ENCODE measurements around the gene C3orf70. TPM values are rescaled to one million over a fixed set of nuclear protein-coding genes. Genes with fewer than 3 reads are reported as not detected.

Gene C3orf70
- total and polyA plus RNA-seq, 2 of the 8 experiments (the other 6 are each of a cell fraction or from before 2014, with no cell fraction given) = 1.7 to 2.0 TPM

- no peaks in the 10 kb centered on the region for H3K27me3 ChIP-seq (replicated peaks in 1 of 4; ENCODE audit: control insufficient read depth in 3 of 4, extremely low read depth in 1 of 4, insufficient read depth in 3 of 4, low read length in 3 of 4)
- no peaks in the 10 kb centered on the region for H3K23me2 ChIP-seq (ENCODE audit: low read depth, low read length)
- H3K9me3 ChIP-seq (ENCODE audit: insufficient read depth in 2 of 2, low read depth in 1 of 2, low read length in 1 of 2) = no peaks in the 10 kb centered on the region
- no peak overlapping the region for H3K18ac ChIP-seq (ENCODE audit: extremely low read depth, low read length)
- H3K4me2 ChIP-seq (ENCODE audit: insufficient read depth in 1 of 2, low read depth in 2 of 2, low read length in 2 of 2) = no peak overlapping the region
- POLR2A ChIA-PET (ENCODE audit: partially characterized antibody) = interaction anchor here (1.1 kb wide), 1 partner anchor 10 kb away, joined by 3 read pairs; no protein-coding TSS in a partner anchor
- H2AK5ac ChIP-seq (ENCODE audit: low read depth, low read length) = no peak overlapping the region
- DNase-seq (ENCODE audit: low read depth in 1 of 2, low spot score in 2 of 2) (no peak), FAIRE-seq (no peak)
- no peak overlapping the region for H3K23ac ChIP-seq (ENCODE audit: insufficient read length)
- H2BK12ac ChIP-seq (ENCODE audit: low read depth, low read length) = no peak overlapping the region
- no peak overlapping the region for H3K9ac ChIP-seq (replicated peaks in 1 of 4; ENCODE audit: extremely low read depth in 1 of 4, low read depth in 3 of 4, low read length in 3 of 4)
- H3K4me3 ChIP-seq (ENCODE audit: extremely low read depth in 1 of 4, insufficient read depth in 2 of 4, low read depth in 3 of 4, low read length in 4 of 4) = no peak overlapping the region
- WGBS, 2 experiments (ENCODE audit: extremely low coverage in 1 of 2, insufficient coverage in 1 of 2, insufficient read length in 1 of 2, insufficient replicate concordance in 2 of 2, low coverage in 1 of 2, low lambda C conversion rate in 2 of 2, missing lambda C conversion rate in 1 of 2) = 95% methylated on average over 3 of the region's 3 CpGs; no CpG with 5 or more reads in 1 of the 2 experiments
- H4K91ac ChIP-seq (replicated peaks; ENCODE audit: insufficient read length, low read length) = no peak overlapping the region
- no peaks in the 10 kb centered on the region for H3K4me1 ChIP-seq (replicated peaks in 1 of 4; ENCODE audit: control insufficient read depth in 3 of 4, insufficient read depth in 4 of 4, low read length in 3 of 4)
- H3K36me3 ChIP-seq (ENCODE audit: control insufficient read depth in 2 of 4, insufficient read depth in 4 of 4, low read length in 3 of 4) = peaks cover 0 to 2% (median 0%) of the 10 kb centered on the region in 4 experiments; a peak in 1 of 8 replicates
- H2BK15ac ChIP-seq (ENCODE audit: low read length) = no peak overlapping the region
- no peak overlapping the region for H2BK120ac ChIP-seq (replicated peaks; ENCODE audit: low read depth, low read length)
- H3K79me2 ChIP-seq (ENCODE audit: control insufficient read depth in 1 of 2, insufficient read depth in 2 of 2, low read length in 2 of 2) = no peaks in the 10 kb centered on the region
- no peaks in the 10 kb centered on the region for H4K20me1 ChIP-seq (replicated peaks in 1 of 2; ENCODE audit: control insufficient read depth in 1 of 2, insufficient read depth in 2 of 2, low read length in 2 of 2)
- no peak overlapping the region for H3K27ac ChIP-seq (ENCODE audit: low read depth, low read length)
- no peak overlapping the region for H2AFZ ChIP-seq (ENCODE audit: low read length)
- no peak overlapping the region for H3K56ac ChIP-seq (replicated peaks; ENCODE audit: insufficient read length, low read depth, low read length)
- no peak overlapping the region for H4K8ac ChIP-seq (ENCODE audit: extremely low read depth, insufficient read depth, low read length)
- no peak overlapping the region for H3K4ac ChIP-seq (replicated peaks; ENCODE audit: insufficient read length, low read depth, low read length)
- no peak overlapping the region for H2BK20ac ChIP-seq (ENCODE audit: low read length)
- no peaks in the 10 kb centered on the region for H3K79me1 ChIP-seq (ENCODE audit: low read depth, low read length)
- no peak overlapping the region for H2BK5ac ChIP-seq (ENCODE audit: low read depth, low read length)
- no peak overlapping the region for H3K14ac ChIP-seq (ENCODE audit: insufficient read length)
- CTCF ChIA-PET (ENCODE audit: partially characterized antibody) = no interaction called here
- H4K5ac ChIP-seq (ENCODE audit: insufficient read length, low read depth, low read length) = no peak overlapping the region
- TF ChIP-seq KDM4A (IDR thresholded peaks at IDR 0.05; ENCODE audit: low read depth, low read length, severe bottlenecking) (no peak), PHF8 (conservative IDR thresholded peaks at IDR 0.05; ENCODE audit: low read depth, low read length) (no peak), MAFK (IDR thresholded peaks at IDR 0.05; ENCODE audit: low read depth, low read length) (no peak), HDAC6 (IDR thresholded peaks at IDR 0.05; ENCODE audit: low read depth, low read length) (no peak), GABPA (IDR thresholded peaks at IDR 0.05; ENCODE audit: borderline replicate concordance, insufficient read depth, low read length) (no peak), YY1 (IDR thresholded peaks at IDR 0.05; ENCODE audit: low read depth, low read length) (no peak), POU5F1 (IDR thresholded peaks at IDR 0.05; ENCODE audit: low read depth, low read length) (no peak), BRCA1 (IDR thresholded peaks at IDR 0.05; ENCODE audit: low read depth, low read length) (no peak), SAP30 (IDR thresholded peaks at IDR 0.05; ENCODE audit: insufficient read depth, insufficient replicate concordance, low read length) (no peak), TEAD4 (IDR thresholded peaks at IDR 0.05; ENCODE audit: low read depth, low read length) (no peak), USF2 (IDR thresholded peaks at IDR 0.05; ENCODE audit: low read length) (no peak), CHD1 (IDR thresholded peaks at IDR 0.05; ENCODE audit: low read depth, low read length) (no peak), EZH2 (IDR thresholded peaks at IDR 0.05; ENCODE audit: low read depth, low read length, severe bottlenecking) (no peak)
These were observed 124.7 kb downstream of the C3orf70 start for GRCh38 chr3:185028121-185028520.
